ENCODE results near the gene ADIG. TPM values are rescaled to one million over a fixed set of nuclear protein-coding genes. Genes with fewer than 3 reads are reported as not detected.

Gene ADIG
- total and polyA plus RNA-seq, 3 donors from 2014 or later, result 10.5 to 53.3 (median 40.9) TPM

DNA sequence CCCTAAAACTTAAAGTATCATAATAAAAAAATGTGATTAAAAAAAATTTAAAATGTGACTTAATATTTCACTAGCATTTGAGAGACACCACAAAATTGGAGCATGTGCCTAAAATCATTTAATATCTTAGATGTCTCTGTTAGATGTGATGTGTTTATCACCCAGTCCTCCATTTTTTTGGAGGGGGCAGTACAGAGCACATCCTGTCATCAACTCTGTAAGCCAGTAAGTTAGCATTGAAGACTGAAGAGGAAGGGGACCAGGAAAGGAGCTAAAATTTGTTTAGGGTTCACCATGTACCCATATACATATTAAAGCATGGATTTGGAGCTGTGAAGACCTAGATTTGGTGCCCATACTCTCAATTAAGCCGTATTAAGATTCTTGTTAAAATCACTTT lies 30.7 kb upstream of the ADIG start:
- intact Hi-C loops (cut with DNase I; ENCODE audit: low total_unique reads), result no loop called here
- Histone ChIP-seq H3K27me3 (no peaks in the 10 kb centered on the region), H3K27ac (no peak overlapping the region), H3K4me3 (no peak overlapping the region), H3K4me1 (no peaks in the 10 kb centered on the region), H3K9me3 (no peaks in the 10 kb centered on the region), H3K36me3 (ENCODE audit: low read depth, missing control alignments) (no peaks in the 10 kb centered on the region)
- 97 to 100% methylated on average over 1 of the region's 1 CpG for WGBS, 2 donors
- no peak for TF ChIP-seq POLR2A (IDR thresholded peaks at IDR 0.05)
- TF ChIP-seq, protein P1, sequence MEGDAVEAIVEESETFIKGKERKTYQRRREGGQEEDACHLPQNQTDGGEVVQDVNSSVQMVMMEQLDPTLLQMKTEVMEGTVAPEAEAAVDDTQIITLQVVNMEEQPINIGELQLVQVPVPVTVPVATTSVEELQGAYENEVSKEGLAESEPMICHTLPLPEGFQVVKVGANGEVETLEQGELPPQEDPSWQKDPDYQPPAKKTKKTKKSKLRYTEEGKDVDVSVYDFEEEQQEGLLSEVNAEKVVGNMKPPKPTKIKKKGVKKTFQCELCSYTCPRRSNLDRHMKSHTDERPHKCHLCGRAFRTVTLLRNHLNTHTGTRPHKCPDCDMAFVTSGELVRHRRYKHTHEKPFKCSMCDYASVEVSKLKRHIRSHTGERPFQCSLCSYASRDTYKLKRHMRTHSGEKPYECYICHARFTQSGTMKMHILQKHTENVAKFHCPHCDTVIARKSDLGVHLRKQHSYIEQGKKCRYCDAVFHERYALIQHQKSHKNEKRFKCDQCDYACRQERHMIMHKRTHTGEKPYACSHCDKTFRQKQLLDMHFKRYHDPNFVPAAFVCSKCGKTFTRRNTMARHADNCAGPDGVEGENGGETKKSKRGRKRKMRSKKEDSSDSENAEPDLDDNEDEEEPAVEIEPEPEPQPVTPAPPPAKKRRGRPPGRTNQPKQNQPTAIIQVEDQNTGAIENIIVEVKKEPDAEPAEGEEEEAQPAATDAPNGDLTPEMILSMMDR (IDR thresholded peaks at IDR 0.05), result no peak
- DNase-seq, result no peak

GRCh38 chr20:38551056-38551626 lies 29.9 kb upstream of the ADIG start:
- DNase-seq, result no peak
- WGBS, 2 donors, result 70 to 75% methylated on average over 7 of the region's 7 CpGs
- TF ChIP-seq POLR2A (IDR thresholded peaks at IDR 0.05), result no peak
- TF ChIP-seq, protein P1 (IDR thresholded peaks at IDR 0.05), result no peak
- H3K4me1 ChIP-seq, result no peaks in the 10 kb centered on the region
- no peaks in the 10 kb centered on the region for H3K27me3 ChIP-seq
- intact Hi-C loops (cut with DNase I; ENCODE audit: low total_unique reads), result no loop called here
- no peaks in the 10 kb centered on the region for H3K36me3 ChIP-seq (ENCODE audit: low read depth, missing control alignments)
- H3K4me3 ChIP-seq, result no peak overlapping the region
- H3K9me3 ChIP-seq, result no peaks in the 10 kb centered on the region
- no peak overlapping the region for H3K27ac ChIP-seq

GRCh38 chr20:38554986-38555385 lies 26.0 kb upstream of the ADIG start:
- no peaks in the 10 kb centered on the region for H3K9me3 ChIP-seq
- H3K36me3 ChIP-seq (ENCODE audit: low read depth, missing control alignments), result no peaks in the 10 kb centered on the region
- H3K4me3 ChIP-seq, result no peak overlapping the region
- intact Hi-C loops (cut with DNase I; ENCODE audit: low total_unique reads), result no loop called here
- no peak for DNase-seq
- H3K4me1 ChIP-seq, result no peaks in the 10 kb centered on the region
- H3K27me3 ChIP-seq, result no peaks in the 10 kb centered on the region
- WGBS, 2 donors, result 92 to 96% methylated on average over 2 of the region's 2 CpGs
- H3K27ac ChIP-seq, result no peak overlapping the region
- TF ChIP-seq POLR2A (IDR thresholded peaks at IDR 0.05), result no peak
- TF ChIP-seq, protein P1 (IDR thresholded peaks at IDR 0.05), result no peak

DNA sequence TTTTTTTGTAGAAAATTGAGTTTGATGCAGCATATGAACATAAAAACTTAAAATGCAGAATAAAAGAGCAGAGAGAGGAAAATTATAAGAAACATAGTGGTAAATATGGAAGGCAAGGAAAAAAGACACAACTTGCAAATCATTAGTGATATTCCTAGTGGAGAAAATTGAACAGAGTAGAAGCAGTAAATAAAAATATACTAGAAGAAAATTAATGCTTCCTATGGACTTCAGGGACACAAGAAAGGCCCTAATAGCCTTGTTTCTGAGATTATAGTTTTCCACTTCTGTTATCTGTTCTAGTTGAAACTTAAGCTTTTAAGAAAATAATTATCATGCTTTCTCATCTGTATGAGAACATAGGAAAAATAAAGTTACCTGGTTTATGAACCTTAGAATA lies 25.6 kb upstream of the ADIG start:
- H3K4me3 ChIP-seq, result no peak overlapping the region
- no peak for DNase-seq
- no peaks in the 10 kb centered on the region for H3K27me3 ChIP-seq
- intact Hi-C loops (cut with DNase I; ENCODE audit: low total_unique reads), result no loop called here
- TF ChIP-seq POLR2A (IDR thresholded peaks at IDR 0.05), result no peak
- TF ChIP-seq, protein P1 (IDR thresholded peaks at IDR 0.05), result no peak
- no peak overlapping the region for H3K27ac ChIP-seq
- no peaks in the 10 kb centered on the region for H3K4me1 ChIP-seq
- no peaks in the 10 kb centered on the region for H3K9me3 ChIP-seq
- no peaks in the 10 kb centered on the region for H3K36me3 ChIP-seq (ENCODE audit: low read depth, missing control alignments)

GRCh38 chr20:38557174-38557573 lies 23.8 kb upstream of the ADIG start:
- DNase-seq, result no peak
- no peaks in the 10 kb centered on the region for H3K4me1 ChIP-seq
- H3K9me3 ChIP-seq, result no peaks in the 10 kb centered on the region
- intact Hi-C loops (cut with DNase I; ENCODE audit: low total_unique reads), result no loop called here
- no peak overlapping the region for H3K4me3 ChIP-seq
- no peaks in the 10 kb centered on the region for H3K27me3 ChIP-seq
- no peaks in the 10 kb centered on the region for H3K36me3 ChIP-seq (ENCODE audit: low read depth, missing control alignments)
- no peak overlapping the region for H3K27ac ChIP-seq
- WGBS, 2 donors, result 88 to 100% methylated on average over 2 of the region's 2 CpGs
- no peak for TF ChIP-seq POLR2A (IDR thresholded peaks at IDR 0.05)
- TF ChIP-seq, protein P1 (IDR thresholded peaks at IDR 0.05), result no peak
